Thyroid gland (tissue), 4 donors: Measurements from ENCODE around the gene SH2D3C. TPM values are rescaled to one million over a fixed set of nuclear protein-coding genes. Genes with fewer than 3 reads are reported as not detected.

Experiments
- DNase-seq, 2 donors: peaks; one replicate each; pipeline ENCODE4 v3.0.0-alpha.2; 2019
- H3K27ac ChIP-seq, 3 donors: fragments of 200-600 bp; sonication (generic); 1 replicate in 2 of 3; 2 replicates in 1 of 3; pipeline ENCODE4 v1.5.1; 2016 to 2019; ENCODE audit warnings: mild to moderate bottlenecking in 1 of 3, moderate library complexity in 1 of 3
- H3K27me3 ChIP-seq: fragments of 200-600 bp; sonication (generic); one replicate; pipeline ENCODE4 v1.5.1; 2019
- H3K36me3 ChIP-seq, 2 donors: fragments of 200-600 bp; sonication (generic); one replicate each; pipeline ENCODE4 v1.5.1; 2016 to 2019
- H3K4me1 ChIP-seq, 2 donors: fragments of 200-600 bp; sonication (generic); one replicate each; pipeline ENCODE4 v1.5.1; 2017 to 2019
- H3K4me3 ChIP-seq, 3 donors: fragments of 200-600 bp; sonication (generic); replicated peaks in 1 of 3; 1 replicate in 2 of 3; 2 replicates in 1 of 3; pipeline ENCODE4 v1.5.1; 2016; ENCODE audit warnings: mild to moderate bottlenecking in 1 of 3
- H3K9me3 ChIP-seq: fragments of 200-600 bp; sonication (generic); one replicate; pipeline ENCODE4 v1.5.1; 2017
- POLR2A ChIP-seq, 2 donors: fragments of 450-650 bp; IDR thresholded peaks; one replicate each; pipeline ENCODE4 v1.6.1; 2017; ENCODE audit warnings: antibody characterized with exemption in 2 of 2, mild to moderate bottlenecking in 2 of 2, moderate library complexity in 1 of 2
- WGBS, 2 donors: methylation state at CpG; one replicate each; pipeline ENCODE4 v1.1.5; 2017; 5-methylcytosine and 5-hydroxymethylcytosine counted together
- intact Hi-C: fragments of 100-400 bp; cut with DNase I; formaldehyde crosslinking; loops from one replicate; pipeline ENCODE4 v1.15.1; 2023
- total RNA-seq, 4 donors: library from RNA; depleted of rRNA; stranded (reverse); fragments of >200 nt; gene quantifications; one replicate each; pipeline ENCODE4 v1.2.3, GENCODE V29; 2016
- TF ChIP-seq, protein P1 (sequence below), 6 experiments: fragments of 200-600 bp in 3 of 6; fragments of 450-650 bp in 3 of 6; sonication (generic) in 3 of 6; IDR thresholded peaks; one replicate each; pipeline ENCODE4 v1.5.1; 2016 to 2019; ENCODE audit warnings: antibody characterized with exemption in 6 of 6, mild to moderate bottlenecking in 2 of 6, inconsistent platforms in 1 of 6, moderate library complexity in 1 of 6

SH2D3C gene
- total RNA-seq, 4 donors from 2014 or later, result 10.0 to 24.9 (median 18.2) TPM

GRCh38 chr9:127776195-127776923 lies 2.1 kb downstream of the SH2D3C start:
- no peak overlapping the region for H3K27ac ChIP-seq
- no peak for TF ChIP-seq POLR2A (IDR thresholded peaks at IDR 0.05)
- TF ChIP-seq, protein P1, sequence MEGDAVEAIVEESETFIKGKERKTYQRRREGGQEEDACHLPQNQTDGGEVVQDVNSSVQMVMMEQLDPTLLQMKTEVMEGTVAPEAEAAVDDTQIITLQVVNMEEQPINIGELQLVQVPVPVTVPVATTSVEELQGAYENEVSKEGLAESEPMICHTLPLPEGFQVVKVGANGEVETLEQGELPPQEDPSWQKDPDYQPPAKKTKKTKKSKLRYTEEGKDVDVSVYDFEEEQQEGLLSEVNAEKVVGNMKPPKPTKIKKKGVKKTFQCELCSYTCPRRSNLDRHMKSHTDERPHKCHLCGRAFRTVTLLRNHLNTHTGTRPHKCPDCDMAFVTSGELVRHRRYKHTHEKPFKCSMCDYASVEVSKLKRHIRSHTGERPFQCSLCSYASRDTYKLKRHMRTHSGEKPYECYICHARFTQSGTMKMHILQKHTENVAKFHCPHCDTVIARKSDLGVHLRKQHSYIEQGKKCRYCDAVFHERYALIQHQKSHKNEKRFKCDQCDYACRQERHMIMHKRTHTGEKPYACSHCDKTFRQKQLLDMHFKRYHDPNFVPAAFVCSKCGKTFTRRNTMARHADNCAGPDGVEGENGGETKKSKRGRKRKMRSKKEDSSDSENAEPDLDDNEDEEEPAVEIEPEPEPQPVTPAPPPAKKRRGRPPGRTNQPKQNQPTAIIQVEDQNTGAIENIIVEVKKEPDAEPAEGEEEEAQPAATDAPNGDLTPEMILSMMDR (IDR thresholded peaks at IDR 0.05), result no peak
- H3K9me3 ChIP-seq, result no peaks in the 10 kb centered on the region
- DNase-seq, result no peak
- peaks cover 0 to 5% of the 10 kb centered on the region in 2 donors for H3K4me1 ChIP-seq
- no peak overlapping the region for H3K4me3 ChIP-seq
- intact Hi-C loops, result no loop called here
- H3K27me3 ChIP-seq, result no peaks in the 10 kb centered on the region
- 66 to 68% methylated on average over 15 of the region's 15 CpGs for WGBS, 2 donors
- H3K36me3 ChIP-seq, result no peaks in the 10 kb centered on the region

DNA sequence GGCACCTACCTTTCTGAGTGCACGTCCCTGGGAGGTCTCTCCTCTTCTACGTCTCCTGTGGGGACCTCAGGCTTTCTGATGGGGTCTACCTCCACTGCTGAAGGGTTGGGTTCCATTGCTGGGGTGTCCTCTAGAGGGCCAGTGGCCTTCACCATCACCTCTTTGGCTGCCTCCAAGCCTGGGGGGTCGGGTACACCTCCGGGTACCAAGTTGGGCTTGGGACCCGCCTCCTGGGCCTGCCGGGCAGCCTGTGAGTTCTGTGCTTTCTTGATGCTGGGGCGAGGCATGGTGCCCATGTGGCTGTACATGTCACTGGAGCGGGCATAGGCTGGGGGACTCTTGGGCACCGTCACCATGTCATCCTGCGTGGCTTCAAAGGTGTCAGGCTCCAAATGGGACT lies 4.5 kb downstream of the SH2D3C start:
- Histone ChIP-seq H3K9me3 (no peaks in the 10 kb centered on the region), H3K4me1 (peaks cover 4 to 20% of the 10 kb centered on the region in 2 donors), H3K27ac (no peak overlapping the region), H3K27me3 (no peaks in the 10 kb centered on the region), H3K36me3 (no peaks in the 10 kb centered on the region), H3K4me3 (no peak overlapping the region)
- TF ChIP-seq, protein P1 (IDR thresholded peaks at IDR 0.05), result no peak
- no peak for TF ChIP-seq POLR2A (IDR thresholded peaks at IDR 0.05)
- intact Hi-C loops, result no loop called here
- no peak for DNase-seq
- 91 to 95% methylated on average over 5 to 9 of the region's 10 CpGs for WGBS, 2 donors

GRCh38 chr9:127773272-127773671 lies 5.2 kb downstream of the SH2D3C start:
- no peak for TF ChIP-seq POLR2A (IDR thresholded peaks at IDR 0.05)
- TF ChIP-seq, protein P1 (IDR thresholded peaks at IDR 0.05), result no peak
- H3K27me3 ChIP-seq, result no peaks in the 10 kb centered on the region
- H3K27ac ChIP-seq, result no peak overlapping the region
- H3K9me3 ChIP-seq, result no peaks in the 10 kb centered on the region
- H3K4me1 ChIP-seq, result peaks cover 4 to 15% of the 10 kb centered on the region in 2 donors
- no peaks in the 10 kb centered on the region for H3K36me3 ChIP-seq
- no peak overlapping the region for H3K4me3 ChIP-seq
- DNase-seq, result no peak
- intact Hi-C loops, result no loop called here
- WGBS, 2 donors, result 86 to 88% methylated on average over 3 of the region's 3 CpGs

GRCh38 chr9:127772603-127773002 lies 5.9 kb downstream of the SH2D3C start:
- TF ChIP-seq, protein P1 (IDR thresholded peaks at IDR 0.05), result no peak
- TF ChIP-seq POLR2A (IDR thresholded peaks at IDR 0.05), result no peak
- H3K36me3 ChIP-seq, result no peaks in the 10 kb centered on the region
- WGBS, 2 donors, result 95 to 99% methylated on average over 5 of the region's 5 CpGs
- no peaks in the 10 kb centered on the region for H3K9me3 ChIP-seq
- H3K27ac ChIP-seq, result no peak overlapping the region
- H3K4me1 ChIP-seq, result peaks cover 4 to 15% of the 10 kb centered on the region in 2 donors
- no peak for DNase-seq
- no peaks in the 10 kb centered on the region for H3K27me3 ChIP-seq
- intact Hi-C loops, result no loop called here
- H3K4me3 ChIP-seq, result no peak overlapping the region

DNA sequence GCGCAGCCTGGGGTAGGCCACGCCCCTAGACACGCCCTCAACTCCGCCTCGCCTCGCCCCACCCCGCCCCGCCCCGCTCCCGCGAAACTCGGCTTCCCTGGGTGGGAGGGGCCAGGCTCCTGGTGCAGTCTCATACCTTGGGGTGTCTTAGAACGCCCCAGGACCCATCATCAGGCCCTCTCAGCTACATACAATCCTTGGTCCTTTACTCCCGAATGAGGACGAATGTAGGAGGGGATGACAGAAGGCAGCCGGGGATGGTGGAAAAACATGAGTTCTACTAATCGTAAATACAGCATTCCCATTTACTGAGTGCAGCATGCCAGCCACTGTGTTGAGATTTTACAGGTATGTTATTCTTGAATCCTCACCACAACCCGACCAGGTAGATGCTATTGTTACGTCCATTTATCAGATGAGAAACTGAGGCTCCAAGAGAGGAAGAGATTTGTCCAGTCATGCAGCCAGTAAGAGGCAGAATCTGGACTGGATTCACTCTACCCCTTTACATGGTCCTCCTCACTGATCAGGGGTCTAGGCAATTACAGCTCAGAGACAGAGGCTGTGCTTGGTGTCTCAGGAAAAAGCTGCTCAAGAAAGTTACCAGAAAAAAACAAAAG lies 6.8 kb downstream of the SH2D3C start:
- 7 to 12% methylated on average over 7 to 17 of the region's 19 CpGs for WGBS, 2 donors
- TF ChIP-seq, protein P1 (IDR thresholded peaks at IDR 0.05), result no peak
- TF ChIP-seq POLR2A (IDR thresholded peaks at IDR 0.05), result no peak
- Histone ChIP-seq H3K4me1 (peaks cover 4 to 22% of the 10 kb centered on the region in 2 donors), H3K36me3 (no peaks in the 10 kb centered on the region), H3K9me3 (no peaks in the 10 kb centered on the region), H3K27me3 (no peaks in the 10 kb centered on the region), H3K27ac (no peak overlapping the region), H3K4me3 (peak overlapping the region in 1 of 3 donors; percentile 41)
- no peak for DNase-seq
- intact Hi-C loops, result no loop called here
